ENCODE data around the gene FCHO1.
A peak's percentile ranks its signal among the peaks of the same experiment; 100 is the strongest.

The FCHO1 gene

DNA sequence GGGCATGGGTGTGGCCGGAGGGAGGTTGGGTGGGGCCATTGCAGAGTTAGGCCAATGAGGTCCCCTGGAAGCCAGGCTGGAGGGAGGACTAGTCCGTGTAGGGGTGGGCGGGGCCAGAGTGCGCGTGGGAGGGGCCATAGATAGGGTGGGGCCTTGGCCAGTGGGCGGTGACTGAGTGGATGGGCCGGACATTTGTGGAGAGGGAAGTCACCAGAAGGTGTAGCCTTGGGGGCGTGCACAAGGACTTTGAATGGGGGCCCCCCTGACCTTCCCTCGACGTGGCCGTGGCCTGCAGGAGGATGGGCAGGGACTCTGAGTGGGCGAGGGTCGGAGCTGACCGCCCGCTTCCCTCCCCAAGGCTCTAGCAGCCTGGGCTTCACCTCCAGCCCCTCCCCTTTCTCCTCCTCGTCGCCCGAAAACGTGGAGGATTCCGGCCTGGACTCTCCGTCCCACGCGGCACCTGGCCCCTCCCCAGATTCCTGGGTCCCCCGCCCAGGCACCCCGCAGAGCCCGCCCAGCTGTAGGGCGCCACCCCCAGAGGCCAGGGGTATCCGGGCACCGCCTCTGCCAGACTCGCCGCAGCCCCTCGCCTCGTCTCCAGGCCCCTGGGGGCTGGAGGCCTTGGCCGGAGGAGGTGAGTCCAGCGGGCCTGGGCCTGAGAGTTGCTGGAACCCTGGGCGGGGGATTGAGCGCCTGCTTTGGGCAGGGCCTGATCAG is 27.1 kb downstream of the FCHO1 start:
- TF ChIP-seq ZFX (IDR thresholded peaks at IDR 0.05; ENCODE audit: borderline replicate concordance) = no peak
- TF ChIP-seq CTCF (IDR thresholded peaks at IDR 0.05) = no peak
- H3K27ac ChIP-seq = peak overlapping the region; percentile 82

DNA sequence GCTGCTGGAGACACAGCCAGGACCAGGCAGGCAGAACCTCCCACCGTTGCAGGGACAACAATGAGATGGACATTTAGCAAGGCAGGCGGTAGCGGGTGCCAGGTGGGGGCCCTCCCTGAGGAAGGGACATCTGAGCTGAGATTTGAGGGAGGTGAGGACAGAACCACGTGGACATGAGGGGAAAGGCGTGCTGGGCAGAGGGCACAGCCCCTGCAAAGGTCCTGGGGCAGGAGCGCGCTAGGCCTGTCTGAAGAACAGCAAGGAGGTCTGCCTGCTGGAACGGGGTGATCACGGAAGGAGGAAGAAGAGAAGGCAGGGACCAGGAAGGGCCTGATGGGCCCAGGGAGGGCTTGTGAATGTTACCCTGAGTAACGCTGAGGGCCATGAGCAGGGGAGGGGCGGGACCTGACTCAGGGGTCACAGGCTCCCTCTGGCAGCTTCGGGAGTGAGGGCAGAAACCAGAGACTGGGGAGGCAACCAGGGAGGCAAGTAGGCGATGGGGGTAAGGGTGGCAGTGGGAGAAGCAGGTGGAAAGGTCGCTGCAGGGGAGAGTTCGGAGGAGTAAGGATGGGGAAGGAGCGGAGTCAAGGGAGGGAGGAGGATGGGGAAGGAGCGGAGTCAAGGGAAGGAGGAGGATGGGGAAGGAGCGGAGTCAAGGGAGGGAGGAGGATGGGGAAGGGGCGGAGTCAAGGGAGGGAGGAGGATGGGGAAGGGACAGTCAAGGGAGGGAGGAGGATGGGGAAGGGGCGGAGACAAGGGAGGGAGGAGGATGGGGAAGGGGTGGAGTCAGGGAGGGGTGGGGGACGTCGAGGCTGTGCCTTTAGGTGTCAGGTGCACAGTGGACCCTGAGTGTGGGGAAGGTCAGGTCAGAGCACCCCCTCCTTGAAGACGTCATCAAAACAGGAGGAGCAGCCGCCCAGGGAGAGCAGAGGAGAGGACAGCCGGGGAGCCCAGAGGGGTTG is 28.0 kb downstream of the FCHO1 start:
- peak overlapping the region; percentile 82 for H3K27ac ChIP-seq
- TF ChIP-seq ZFX (IDR thresholded peaks at IDR 0.05; ENCODE audit: borderline replicate concordance) (no peak), CTCF (IDR thresholded peaks at IDR 0.05) (no peak)

DNA sequence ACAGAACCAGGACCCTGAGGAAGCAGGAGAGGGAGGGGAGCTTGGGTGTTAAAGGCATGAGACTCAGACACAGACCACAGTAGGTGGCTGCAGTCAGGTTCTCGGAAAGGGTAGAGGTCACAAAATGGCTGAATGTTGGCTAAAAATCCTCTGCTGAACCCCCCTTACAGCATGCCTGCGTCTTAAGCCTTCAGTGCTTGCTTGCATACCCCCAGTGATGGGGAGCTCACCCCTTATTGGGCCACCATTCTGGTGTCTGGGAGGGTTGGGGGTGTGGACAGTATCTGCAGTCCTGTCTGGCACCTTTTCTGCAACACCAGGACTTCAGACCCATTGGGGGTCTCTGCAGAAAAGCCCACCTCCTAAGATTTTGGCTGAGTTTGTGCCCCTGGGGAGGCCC is 29.5 kb downstream of the FCHO1 start:
- no peak overlapping the region for H3K27ac ChIP-seq
- TF ChIP-seq CTCF (IDR thresholded peaks at IDR 0.05) (no peak), ZFX (IDR thresholded peaks at IDR 0.05; ENCODE audit: borderline replicate concordance) (no peak)

- H3K27ac ChIP-seq = peak overlapping the region; percentile 29; the same call in 1 of the 2 replicates
Measured at GRCh38 chr19:17783721-17784120, 32.4 kb downstream of the FCHO1 start.

DNA sequence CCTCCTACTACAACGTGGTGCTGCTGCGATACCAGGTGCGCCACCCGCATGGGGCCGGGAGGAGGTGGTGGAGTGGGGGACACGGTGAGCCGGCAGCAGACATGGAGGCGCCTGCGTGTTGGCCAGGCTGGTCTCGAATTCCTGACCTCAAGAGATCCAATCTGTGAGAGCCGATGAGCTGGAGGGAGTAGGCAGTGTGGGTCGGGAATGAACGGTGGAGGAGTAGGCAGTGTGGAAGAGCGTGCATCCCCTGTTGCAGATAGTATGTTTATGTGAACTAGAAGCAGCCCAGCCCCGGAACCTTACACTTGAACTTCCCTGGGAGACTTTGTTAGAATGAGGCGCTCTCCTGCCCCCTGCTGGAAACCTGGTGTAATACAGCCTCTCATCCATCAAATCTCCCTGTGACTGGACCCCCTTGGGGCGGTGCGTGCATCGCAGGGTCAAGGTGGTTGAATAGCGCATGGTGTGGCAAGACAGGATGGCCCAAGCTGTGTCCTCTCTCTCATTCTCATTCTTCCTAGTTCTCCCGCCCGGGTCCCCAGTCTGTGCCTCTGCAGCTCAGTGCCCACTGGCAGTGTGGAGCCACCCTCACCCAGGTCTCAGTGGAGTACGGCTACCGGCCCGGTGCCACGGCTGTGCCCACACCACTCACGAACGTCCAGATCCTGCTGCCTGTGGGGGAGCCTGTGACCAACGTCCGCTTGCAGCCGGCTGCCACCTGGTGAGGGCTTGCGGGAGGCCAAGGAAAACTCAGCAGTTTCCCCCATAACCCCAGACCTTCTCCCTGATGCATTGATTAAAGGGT is 33.1 kb downstream of the FCHO1 start:
- TF ChIP-seq CTCF (IDR thresholded peaks at IDR 0.05) = peak; percentile 92
- TF ChIP-seq ZFX (IDR thresholded peaks at IDR 0.05; ENCODE audit: borderline replicate concordance) = no peak
- peak overlapping the region; percentile 29; the same call in 1 of the 2 replicates for H3K27ac ChIP-seq

DNA sequence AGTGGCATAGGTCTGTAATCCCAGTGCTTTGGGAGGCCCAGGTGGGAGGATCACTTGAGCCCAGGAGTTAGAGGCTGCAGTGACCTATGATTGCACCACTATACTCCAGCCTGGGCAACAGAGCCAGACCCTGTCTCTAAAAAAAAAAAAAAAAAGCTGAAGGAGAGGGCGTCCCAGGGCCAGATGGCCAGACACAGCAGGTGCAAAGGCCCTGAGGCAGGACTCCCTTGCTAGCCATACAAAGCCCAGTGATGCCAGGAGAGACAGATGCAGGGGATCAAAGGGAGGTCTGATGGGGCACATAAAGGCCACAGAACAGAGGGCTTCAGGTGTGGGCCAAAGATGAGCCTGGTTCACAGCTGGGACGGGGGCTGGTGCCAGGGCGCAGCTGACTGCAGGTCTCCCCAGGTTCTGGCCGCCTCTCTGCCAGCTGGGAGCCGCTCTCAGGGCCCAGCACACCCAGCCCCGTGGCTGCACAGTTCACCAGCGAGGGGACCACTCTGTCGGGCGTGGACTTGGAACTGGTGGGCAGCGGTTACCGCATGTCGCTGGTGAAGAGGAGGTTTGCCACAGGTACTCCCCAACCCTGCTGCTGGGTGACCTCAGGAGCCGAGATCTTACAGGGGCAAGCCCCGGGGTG is 36.1 kb downstream of the FCHO1 start:
- TF ChIP-seq ZFX (IDR thresholded peaks at IDR 0.05; ENCODE audit: borderline replicate concordance) (no peak), CTCF (IDR thresholded peaks at IDR 0.05) (no peak)
- no peak overlapping the region for H3K27ac ChIP-seq

GRCh38 chr19:17788632-17789031 is 37.4 kb downstream of the FCHO1 start:
- TF ChIP-seq ZFX (IDR thresholded peaks at IDR 0.05; ENCODE audit: borderline replicate concordance) (no peak), CTCF (IDR thresholded peaks at IDR 0.05) (no peak)
- no peak overlapping the region for H3K27ac ChIP-seq
